A204.1 (cell line): ENCODE results near the gene P4HTM.
A peak's percentile ranks its signal among the peaks of the same experiment; 100 is the strongest.

ENCODE experiments used
- FAIRE-seq: peaks from 2 replicates; lab custom pipeline; 2012; peaks lifted over from hg19 to GRCh38; lab: Jason Lieb, UNC

The P4HTM gene

GRCh38 chr3:48989796-48990635, at the start of gene P4HTM:
P4HTM (plus strand) TSS chr3:48990241; CDS start chr3:48990257, 16 bp downstream.
- FAIRE-seq: no peak

GRCh38 chr3:48945432-48945831, 44.6 kb upstream of the P4HTM start:
- FAIRE-seq: no peak

- no peak for FAIRE-seq
These were observed 44.0 kb upstream of the P4HTM start for GRCh38 chr3:48945891-48946549.

- FAIRE-seq: no peak
These were observed 40.7 kb upstream of the P4HTM start for GRCh38 chr3:48949376-48949717.

GRCh38 chr3:48950051-48950450, 40.0 kb upstream of the P4HTM start:
- no peak for FAIRE-seq

- peak; percentile 67 for FAIRE-seq
These were observed 38.3 kb upstream of the P4HTM start for GRCh38 chr3:48951764-48952163.

- FAIRE-seq: no peak
These were observed 37.4 kb upstream of the P4HTM start for GRCh38 chr3:48952510-48953118.

GRCh38 chr3:48957006-48957705, 32.9 kb upstream of the P4HTM start:
- FAIRE-seq: no peak

GRCh38 chr3:48960841-48961413, 29.1 kb upstream of the P4HTM start:
- no peak for FAIRE-seq

GRCh38 chr3:48962340-48962739, 27.7 kb upstream of the P4HTM start:
- FAIRE-seq: no peak

GRCh38 chr3:48962939-48963338, 27.1 kb upstream of the P4HTM start:
- no peak for FAIRE-seq

GRCh38 chr3:48963591-48963990, 26.4 kb upstream of the P4HTM start:
- no peak for FAIRE-seq

- no peak for FAIRE-seq
These were observed 23.7 kb upstream of the P4HTM start for GRCh38 chr3:48966367-48966766.

- no peak for FAIRE-seq
These were observed 23.1 kb upstream of the P4HTM start for GRCh38 chr3:48966876-48967361.

GRCh38 chr3:48970586-48970985, 19.5 kb upstream of the P4HTM start:
- FAIRE-seq: no peak

GRCh38 chr3:48974076-48974864, 15.8 kb upstream of the P4HTM start:
- no peak for FAIRE-seq

GRCh38 chr3:48979451-48979850, 10.6 kb upstream of the P4HTM start:
- FAIRE-seq: no peak

- FAIRE-seq: no peak
These were observed 9.7 kb upstream of the P4HTM start for GRCh38 chr3:48980295-48980694.

- FAIRE-seq: peak; percentile 16
These were observed 8.0 kb upstream of the P4HTM start for GRCh38 chr3:48982016-48982415.

GRCh38 chr3:48982686-48983085, 7.4 kb upstream of the P4HTM start:
- FAIRE-seq: no peak

- no peak for FAIRE-seq
These were observed 6.9 kb upstream of the P4HTM start for GRCh38 chr3:48983096-48983495.
